Gastroesophageal sphincter (tissue), 4 donors: ENCODE measurements around the gene PLOD2. TPM values are rescaled to one million over a fixed set of nuclear protein-coding genes. Genes with fewer than 3 reads are reported as not detected.

Experiments used
- ATAC-seq: fragments of 150-250 bp; one replicate; pipeline ENCODE4 v1.9.1; 2016; ENCODE audit warnings: mild to moderate bottlenecking, moderate library complexity
- H3K27ac ChIP-seq, 4 donors: fragments of 200-600 bp; sonication (generic) in 3 of 4; 1 replicate in 3 of 4; 2 replicates in 1 of 4; pipeline ENCODE4 v1.5.1; 2016 to 2019
- H3K27me3 ChIP-seq: fragments of 200-600 bp; sonication (generic); one replicate; pipeline ENCODE4 v1.5.1; 2019
- H3K36me3 ChIP-seq, 2 donors: fragments of 200-600 bp; sonication (generic); one replicate each; pipeline ENCODE4 v1.5.1; 2019; ENCODE audit warnings: control low read depth in 1 of 2
- H3K4me1 ChIP-seq, 3 donors: fragments of 200-600 bp; sonication (generic); 1 replicate in 2 of 3; 2 replicates in 1 of 3; pipeline ENCODE4 v1.5.1; 2016 to 2019; ENCODE audit warnings: control low read depth in 2 of 3
- H3K4me3 ChIP-seq, 2 donors: fragments of 200-600 bp; sonication (generic); one replicate each; pipeline ENCODE4 v1.5.1; 2019; ENCODE audit warnings: mild to moderate bottlenecking in 1 of 2, moderate library complexity in 1 of 2
- H3K9me3 ChIP-seq, 3 donors: fragments of 200-600 bp; sonication (generic); one replicate each; pipeline ENCODE4 v1.5.1; 2017 to 2019; ENCODE audit warnings: control low read depth in 2 of 3
- EP300 ChIP-seq: sonication (generic); formaldehyde crosslinking; IDR thresholded peaks from one replicate; pipeline ENCODE4 v1.6.1; 2017; ENCODE audit warnings: antibody characterized with exemption, mild to moderate bottlenecking
- POLR2A ChIP-seq, 2 donors: fragments of 450-650 bp; IDR thresholded peaks; one replicate each; pipeline ENCODE4 v1.6.1; 2017; ENCODE audit warnings: antibody characterized with exemption in 2 of 2, mild to moderate bottlenecking in 2 of 2, moderate library complexity in 1 of 2
- POLR2AphosphoS5 ChIP-seq: sonication (generic); formaldehyde crosslinking; IDR thresholded peaks from one replicate; pipeline ENCODE4 v1.6.1; 2017; ENCODE audit warnings: antibody characterized with exemption
- WGBS, 2 donors: methylation state at CpG; one replicate each; pipeline ENCODE4 v1.1.5; 2018; ENCODE audit warnings: low coverage in 1 of 2; 5-methylcytosine and 5-hydroxymethylcytosine counted together
- total RNA-seq, 4 donors: library from RNA; depleted of rRNA; stranded (reverse); fragments of >200 nt; gene quantifications; one replicate each; pipeline ENCODE4 v1.1.0, GENCODE V29; 2016
- TF ChIP-seq, protein P1 (sequence below), 4 experiments: fragments of 200-600 bp in 2 of 4; fragments of 450-650 bp in 2 of 4; sonication (generic) in 1 of 4; IDR thresholded peaks; one replicate each; pipeline ENCODE4 v1.5.1; 2017 to 2019; ENCODE audit warnings: antibody characterized with exemption in 4 of 4, mild to moderate bottlenecking in 2 of 4, moderate library complexity in 2 of 4

PLOD2 gene
- total RNA-seq, 4 donors from 2014 or later: 55.1 to 100 (median 89.2) TPM

DNA sequence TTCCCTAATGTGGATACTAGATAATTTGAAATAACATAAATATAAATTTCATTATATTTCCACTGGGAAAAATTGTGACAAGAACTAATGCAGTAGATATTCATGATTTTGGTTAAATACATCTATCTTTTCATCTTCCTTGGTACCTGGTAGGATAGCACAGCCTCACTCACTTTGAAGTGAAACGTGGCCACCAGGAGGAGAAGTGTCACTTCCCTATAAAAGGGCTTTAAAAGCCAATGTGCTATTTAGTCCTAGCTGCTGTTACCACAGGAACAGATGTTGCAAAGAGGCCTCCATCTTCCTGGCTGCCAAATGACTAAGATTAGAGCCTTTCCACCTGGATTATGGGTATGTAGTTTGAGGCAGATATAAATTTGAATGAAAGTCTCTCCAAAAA lies 140.0 kb downstream of the PLOD2 start:
- Histone ChIP-seq H3K4me1 (no peaks in the 10 kb centered on the region), H3K4me3 (no peak overlapping the region)

DNA sequence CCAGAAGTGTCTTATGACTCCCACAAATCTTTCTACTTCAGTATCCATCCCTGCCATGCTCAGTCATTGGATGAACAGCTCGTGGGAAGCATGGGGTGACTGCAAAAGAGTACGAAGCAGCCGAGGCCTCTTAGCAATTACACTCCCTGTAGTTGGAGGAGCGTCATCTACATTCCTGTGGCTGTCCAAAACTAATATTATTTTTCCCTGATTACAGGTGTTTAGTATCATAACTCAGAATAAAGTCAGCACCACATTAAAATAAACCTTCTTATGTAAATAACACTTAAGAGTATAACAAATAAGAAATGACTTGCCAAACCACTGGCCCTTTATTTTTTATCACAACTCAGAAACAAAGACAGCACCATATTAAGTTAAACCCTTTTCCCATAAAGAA lies 141.5 kb downstream of the PLOD2 start:
- H3K9me3 ChIP-seq: no peaks in the 10 kb centered on the region
- no peak overlapping the region for H3K27ac ChIP-seq
- no peaks in the 10 kb centered on the region for H3K4me1 ChIP-seq
- TF ChIP-seq POLR2AphosphoS5: no peak
- no peak for TF ChIP-seq POLR2A (IDR thresholded peaks at IDR 0.05)
- TF ChIP-seq EP300: no peak
- TF ChIP-seq, protein P1, sequence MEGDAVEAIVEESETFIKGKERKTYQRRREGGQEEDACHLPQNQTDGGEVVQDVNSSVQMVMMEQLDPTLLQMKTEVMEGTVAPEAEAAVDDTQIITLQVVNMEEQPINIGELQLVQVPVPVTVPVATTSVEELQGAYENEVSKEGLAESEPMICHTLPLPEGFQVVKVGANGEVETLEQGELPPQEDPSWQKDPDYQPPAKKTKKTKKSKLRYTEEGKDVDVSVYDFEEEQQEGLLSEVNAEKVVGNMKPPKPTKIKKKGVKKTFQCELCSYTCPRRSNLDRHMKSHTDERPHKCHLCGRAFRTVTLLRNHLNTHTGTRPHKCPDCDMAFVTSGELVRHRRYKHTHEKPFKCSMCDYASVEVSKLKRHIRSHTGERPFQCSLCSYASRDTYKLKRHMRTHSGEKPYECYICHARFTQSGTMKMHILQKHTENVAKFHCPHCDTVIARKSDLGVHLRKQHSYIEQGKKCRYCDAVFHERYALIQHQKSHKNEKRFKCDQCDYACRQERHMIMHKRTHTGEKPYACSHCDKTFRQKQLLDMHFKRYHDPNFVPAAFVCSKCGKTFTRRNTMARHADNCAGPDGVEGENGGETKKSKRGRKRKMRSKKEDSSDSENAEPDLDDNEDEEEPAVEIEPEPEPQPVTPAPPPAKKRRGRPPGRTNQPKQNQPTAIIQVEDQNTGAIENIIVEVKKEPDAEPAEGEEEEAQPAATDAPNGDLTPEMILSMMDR (IDR thresholded peaks at IDR 0.05): no peak
- WGBS, 2 donors: 60 to 68% methylated on average over 1 to 4 of the region's 4 CpGs
- H3K36me3 ChIP-seq: no peaks in the 10 kb centered on the region
- no peak for ATAC-seq
- H3K27me3 ChIP-seq: no peaks in the 10 kb centered on the region
- H3K4me3 ChIP-seq: no peak overlapping the region

More for the DNA sequence above, 140.0 kb downstream of the PLOD2 start:
- ATAC-seq: no peak
- no peaks in the 10 kb centered on the region for H3K27me3 ChIP-seq
- TF ChIP-seq EP300 (no peak), POLR2A (IDR thresholded peaks at IDR 0.05) (no peak), POLR2AphosphoS5 (no peak)
- TF ChIP-seq, protein P1 (IDR thresholded peaks at IDR 0.05): no peak
- H3K36me3 ChIP-seq: no peaks in the 10 kb centered on the region
- WGBS, 2 donors: 73% methylated on average over 1 of the region's 1 CpG; no CpG with 5 or more reads in 1 of the 2 donors
- H3K9me3 ChIP-seq: no peaks in the 10 kb centered on the region
- H3K27ac ChIP-seq: no peak overlapping the region

Other genes with a start within 250 kb of the PLOD2 start
- 10 to 100 TPM; 42.0 to 83.3 (median 61.5) TPM for gene PLSCR4, start 89.9 kb upstream of the PLOD2 start, total RNA-seq